Osteocyte (in vitro differentiated cells): Measurements from ENCODE around the gene ZC3H14. TPM values are rescaled to one million over a fixed set of nuclear protein-coding genes. Genes with fewer than 3 reads are reported as not detected.

ENCODE experiments used
- DNase-seq: peaks from one replicate; pipeline ENCODE4 v3.0.0; 2021; ENCODE audit warnings: mixed read lengths; ENCODE audit not compliant: unreplicated experiment; ENCODE audit errors: extremely low spot score
- H3K27ac Mint-ChIP-seq: one replicate; pipeline ENCODE4 v1.8.0; 2021; ENCODE audit warnings: mild to moderate bottlenecking, mixed read lengths; ENCODE audit not compliant: unreplicated experiment
- H3K27me3 Mint-ChIP-seq: one replicate; pipeline ENCODE4 v1.8.0; 2021; ENCODE audit warnings: mixed read lengths; ENCODE audit not compliant: unreplicated experiment
- H3K36me3 Mint-ChIP-seq: one replicate; pipeline ENCODE4 v1.8.0; 2021; ENCODE audit warnings: mixed read lengths; ENCODE audit not compliant: unreplicated experiment
- H3K4me1 Mint-ChIP-seq: one replicate; pipeline ENCODE4 v1.8.0; 2021; ENCODE audit warnings: mixed read lengths; ENCODE audit not compliant: unreplicated experiment
- H3K4me3 Mint-ChIP-seq: one replicate; pipeline ENCODE4 v1.8.0; 2021; ENCODE audit warnings: mild to moderate bottlenecking, moderate library complexity, mixed read lengths; ENCODE audit not compliant: unreplicated experiment
- H3K9me3 Mint-ChIP-seq: one replicate; pipeline ENCODE4 v1.8.0; 2021; ENCODE audit warnings: mixed read lengths; ENCODE audit not compliant: unreplicated experiment
- CTCF ChIP-seq: fragments of 200-600 bp; sonication (generic); IDR thresholded peaks from 2 replicates; pipeline ENCODE4 v1.5.0; 2021; ENCODE audit warnings: antibody characterized with exemption, mild to moderate bottlenecking, moderate library complexity
- total RNA-seq: library from RNA; stranded (reverse); gene quantifications from 2 replicates; pipeline ENCODE4 v1.2.1, GENCODE V29; 2021

ZC3H14 gene
- total RNA-seq, 1 donor from 2014 or later: 63.1 TPM

- no peak overlapping the region for H3K4me3 Mint-ChIP-seq
- H3K27ac Mint-ChIP-seq: no peak overlapping the region
- DNase-seq: no peak
- no peaks in the 10 kb centered on the region for H3K4me1 Mint-ChIP-seq
- H3K27me3 Mint-ChIP-seq: no peaks in the 10 kb centered on the region
- no peaks in the 10 kb centered on the region for H3K9me3 Mint-ChIP-seq
- no peak for TF ChIP-seq CTCF
- peaks cover 46% of the 10 kb centered on the region for H3K36me3 Mint-ChIP-seq
These were observed 21.6 kb downstream of the ZC3H14 start for GRCh38 chr14:88584451-88584850.

GRCh38 chr14:88588081-88588480 is 25.2 kb downstream of the ZC3H14 start:
- peaks cover 41% of the 10 kb centered on the region for H3K36me3 Mint-ChIP-seq
- no peak for TF ChIP-seq CTCF
- H3K4me1 Mint-ChIP-seq: peaks cover 6% of the 10 kb centered on the region
- H3K9me3 Mint-ChIP-seq: no peaks in the 10 kb centered on the region
- DNase-seq: no peak
- no peaks in the 10 kb centered on the region for H3K27me3 Mint-ChIP-seq
- no peak overlapping the region for H3K27ac Mint-ChIP-seq
- no peak overlapping the region for H3K4me3 Mint-ChIP-seq

- Mint-ChIP-seq H3K9me3 (no peaks in the 10 kb centered on the region), H3K4me3 (no peak overlapping the region), H3K27me3 (no peaks in the 10 kb centered on the region), H3K36me3 (peaks cover 45% of the 10 kb centered on the region), H3K4me1 (peaks cover 6% of the 10 kb centered on the region), H3K27ac (peak overlapping the region; percentile 21)
- no peak for TF ChIP-seq CTCF
- DNase-seq: no peak
These were observed 27.3 kb downstream of the ZC3H14 start for GRCh38 chr14:88590173-88590572.

GRCh38 chr14:88592031-88592430 is 29.2 kb downstream of the ZC3H14 start:
- no peak for TF ChIP-seq CTCF

GRCh38 chr14:88597038-88597437 is 34.2 kb downstream of the ZC3H14 start:
- H3K4me3 Mint-ChIP-seq: no peak overlapping the region
- H3K36me3 Mint-ChIP-seq: peaks cover 57% of the 10 kb centered on the region
- no peak overlapping the region for H3K27ac Mint-ChIP-seq
- H3K27me3 Mint-ChIP-seq: no peaks in the 10 kb centered on the region
- TF ChIP-seq CTCF: no peak
- peaks cover 1% of the 10 kb centered on the region for H3K4me1 Mint-ChIP-seq
- no peaks in the 10 kb centered on the region for H3K9me3 Mint-ChIP-seq
- no peak for DNase-seq

More at GRCh38 chr14:88592031-88592430, 29.2 kb downstream of the ZC3H14 start:
- Mint-ChIP-seq H3K36me3 (peaks cover 46% of the 10 kb centered on the region), H3K9me3 (no peaks in the 10 kb centered on the region), H3K4me3 (no peak overlapping the region), H3K27me3 (no peaks in the 10 kb centered on the region), H3K4me1 (peaks cover 6% of the 10 kb centered on the region), H3K27ac (peak overlapping the region; percentile 48)
- no peak for DNase-seq
